Measurements from ENCODE around the gene AKAP11. TPM values are rescaled to one million over a fixed set of nuclear protein-coding genes. Genes with fewer than 3 reads are reported as not detected.

AKAP11 gene
- polyA plus RNA-seq, 2 donors: 3.4 to 4.5 TPM

DNA sequence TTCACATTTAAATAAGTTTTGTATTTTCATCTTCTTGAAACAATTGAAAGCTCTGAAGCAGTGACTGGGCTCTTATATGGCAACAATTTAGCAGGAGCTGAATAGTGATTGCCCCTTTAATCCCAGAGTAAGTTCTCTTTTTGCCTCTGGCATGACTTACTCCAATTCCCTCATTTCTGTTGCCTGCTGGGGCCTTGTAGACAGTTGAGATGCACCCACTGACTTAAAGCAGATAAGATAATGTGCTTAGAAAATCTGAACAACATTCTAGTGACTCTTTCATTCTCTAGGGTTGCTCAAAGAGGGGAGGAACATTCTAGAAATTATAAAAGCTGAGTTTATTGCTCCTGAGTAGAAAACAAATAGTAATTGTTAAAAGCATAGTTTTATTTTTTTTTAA is 52.8 kb downstream of the AKAP11 start:
- Histone ChIP-seq H3K4me3 (ENCODE audit: low read depth in 1 of 2, low read length in 2 of 2) (no peak overlapping the region), H3K36me3 (ENCODE audit: control insufficient read depth in 2 of 2, insufficient read depth in 2 of 2, low read length in 1 of 2) (no peaks in the 10 kb centered on the region)

DNA sequence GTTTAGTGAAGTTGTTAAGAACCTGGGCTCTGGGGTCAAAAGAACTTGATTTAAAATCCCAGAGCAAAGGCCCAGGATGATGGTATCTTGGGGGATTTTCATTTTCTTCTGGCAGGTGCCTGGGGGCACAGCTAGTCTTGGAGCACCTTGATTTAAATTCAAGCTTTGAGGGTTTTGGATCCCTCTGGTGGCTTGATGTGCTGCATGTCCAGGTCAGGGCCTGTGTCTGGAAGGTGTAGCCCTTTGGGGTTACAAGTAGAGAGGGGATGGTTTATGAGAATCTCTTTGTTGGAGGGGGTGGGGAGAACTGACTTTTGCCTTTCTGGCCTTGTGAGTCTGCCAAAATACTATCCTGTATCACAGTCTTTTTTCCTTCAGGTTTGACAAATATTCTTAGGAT is 55.8 kb downstream of the AKAP11 start:
- no peaks in the 10 kb centered on the region for H3K4me1 ChIP-seq (ENCODE audit: control insufficient read depth in 2 of 2, insufficient read depth in 2 of 2, low read length in 1 of 2)
- no peak overlapping the region for H3K27ac ChIP-seq (ENCODE audit: low read depth in 2 of 2, low read length in 1 of 2)
- no peaks in the 10 kb centered on the region for H3K36me3 ChIP-seq (ENCODE audit: control insufficient read depth in 2 of 2, insufficient read depth in 2 of 2, low read length in 1 of 2)
- no peaks in the 10 kb centered on the region for H3K27me3 ChIP-seq (ENCODE audit: control insufficient read depth in 1 of 2, insufficient read depth in 2 of 2, low read length in 2 of 2)
- H3K9me3 ChIP-seq (ENCODE audit: control insufficient read depth in 2 of 2, insufficient read depth in 1 of 2, low read depth in 1 of 2, low read length in 1 of 2): no peaks in the 10 kb centered on the region
- no peak overlapping the region for H3K4me3 ChIP-seq (ENCODE audit: low read depth in 1 of 2, low read length in 2 of 2)

More for the DNA sequence above, 52.8 kb downstream of the AKAP11 start:
- Histone ChIP-seq H3K4me1 (ENCODE audit: control insufficient read depth in 2 of 2, insufficient read depth in 2 of 2, low read length in 1 of 2) (no peaks in the 10 kb centered on the region), H3K27ac (ENCODE audit: low read depth in 2 of 2, low read length in 1 of 2) (no peak overlapping the region), H3K27me3 (ENCODE audit: control insufficient read depth in 1 of 2, insufficient read depth in 2 of 2, low read length in 2 of 2) (no peaks in the 10 kb centered on the region), H3K9me3 (ENCODE audit: control insufficient read depth in 2 of 2, insufficient read depth in 1 of 2, low read depth in 1 of 2, low read length in 1 of 2) (no peaks in the 10 kb centered on the region)

DNA sequence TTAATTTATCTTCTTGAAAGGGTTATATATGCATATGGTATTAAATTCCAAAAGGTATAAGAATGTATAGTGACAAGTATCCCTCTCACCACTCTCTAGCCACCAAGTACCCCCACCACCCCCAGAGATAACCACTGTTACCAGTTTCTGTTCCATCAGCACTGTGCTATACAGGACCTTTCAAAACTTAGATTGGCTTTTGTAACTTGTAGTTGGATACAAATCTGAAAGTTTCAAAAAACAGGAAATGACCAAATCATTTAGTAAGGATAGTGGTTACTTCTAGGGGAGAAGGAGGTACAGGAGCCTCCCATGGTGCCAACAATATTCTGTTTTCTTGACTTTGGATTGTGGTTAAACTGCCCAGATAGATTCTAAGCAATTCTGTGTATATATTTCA is 56.7 kb downstream of the AKAP11 start:
- H3K27ac ChIP-seq (ENCODE audit: low read depth in 2 of 2, low read length in 1 of 2): no peak overlapping the region
- no peaks in the 10 kb centered on the region for H3K4me1 ChIP-seq (ENCODE audit: control insufficient read depth in 2 of 2, insufficient read depth in 2 of 2, low read length in 1 of 2)
- H3K27me3 ChIP-seq (ENCODE audit: control insufficient read depth in 1 of 2, insufficient read depth in 2 of 2, low read length in 2 of 2): peaks cover 0 to 2% of the 10 kb centered on the region in 2 donors
- no peaks in the 10 kb centered on the region for H3K36me3 ChIP-seq (ENCODE audit: control insufficient read depth in 2 of 2, insufficient read depth in 2 of 2, low read length in 1 of 2)
- no peaks in the 10 kb centered on the region for H3K9me3 ChIP-seq (ENCODE audit: control insufficient read depth in 2 of 2, insufficient read depth in 1 of 2, low read depth in 1 of 2, low read length in 1 of 2)
- H3K4me3 ChIP-seq (ENCODE audit: low read depth in 1 of 2, low read length in 2 of 2): no peak overlapping the region

DNA sequence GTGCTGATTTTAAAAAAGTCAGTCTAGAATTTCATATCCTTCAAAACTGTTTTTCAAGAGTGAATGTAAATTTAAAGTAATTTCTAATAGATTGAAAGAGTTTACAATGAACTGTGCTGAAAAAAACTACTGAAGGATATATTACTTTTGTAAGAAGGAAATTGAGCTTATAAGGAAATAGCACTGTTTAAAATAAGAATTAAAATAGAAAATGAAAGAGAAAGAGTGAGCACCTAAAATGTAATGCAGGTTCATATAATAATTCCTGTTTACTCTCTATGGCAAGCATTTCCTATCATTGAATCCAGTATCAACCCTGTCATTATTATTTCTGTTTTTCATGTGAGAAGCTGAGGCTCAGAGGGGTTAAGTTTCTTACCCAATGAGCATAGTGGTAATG is 57.3 kb downstream of the AKAP11 start:
- H3K36me3 ChIP-seq (ENCODE audit: control insufficient read depth in 2 of 2, insufficient read depth in 2 of 2, low read length in 1 of 2): no peaks in the 10 kb centered on the region
- no peaks in the 10 kb centered on the region for H3K4me1 ChIP-seq (ENCODE audit: control insufficient read depth in 2 of 2, insufficient read depth in 2 of 2, low read length in 1 of 2)
- H3K4me3 ChIP-seq (ENCODE audit: low read depth in 1 of 2, low read length in 2 of 2): no peak overlapping the region
- H3K27ac ChIP-seq (ENCODE audit: low read depth in 2 of 2, low read length in 1 of 2): no peak overlapping the region
- H3K27me3 ChIP-seq (ENCODE audit: control insufficient read depth in 1 of 2, insufficient read depth in 2 of 2, low read length in 2 of 2): peaks cover 0 to 4% of the 10 kb centered on the region in 2 donors
- H3K9me3 ChIP-seq (ENCODE audit: control insufficient read depth in 2 of 2, insufficient read depth in 1 of 2, low read depth in 1 of 2, low read length in 1 of 2): no peaks in the 10 kb centered on the region

DNA sequence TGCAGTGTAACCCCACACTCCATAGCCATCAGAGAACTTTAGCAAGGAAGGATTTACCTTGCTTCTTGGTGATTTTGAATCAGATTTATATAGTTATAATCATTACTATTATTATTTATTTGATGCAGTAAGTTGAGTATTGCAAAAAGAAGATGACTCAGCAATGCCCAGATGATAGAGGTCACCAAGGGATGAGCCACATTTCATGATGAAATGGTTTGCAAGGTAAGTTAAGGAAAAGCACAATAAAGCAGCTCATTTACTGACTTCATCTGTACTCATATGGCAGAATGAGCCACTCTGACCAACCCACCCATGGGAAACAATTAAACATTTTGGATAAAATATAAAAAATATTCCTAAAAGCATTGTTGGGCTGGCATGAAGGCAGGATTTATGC is 59.1 kb downstream of the AKAP11 start:
- Histone ChIP-seq H3K9me3 (ENCODE audit: control insufficient read depth in 2 of 2, insufficient read depth in 1 of 2, low read depth in 1 of 2, low read length in 1 of 2) (no peaks in the 10 kb centered on the region), H3K4me3 (ENCODE audit: low read depth in 1 of 2, low read length in 2 of 2) (no peak overlapping the region), H3K27ac (ENCODE audit: low read depth in 2 of 2, low read length in 1 of 2) (no peak overlapping the region), H3K36me3 (ENCODE audit: control insufficient read depth in 2 of 2, insufficient read depth in 2 of 2, low read length in 1 of 2) (no peaks in the 10 kb centered on the region), H3K4me1 (ENCODE audit: control insufficient read depth in 2 of 2, insufficient read depth in 2 of 2, low read length in 1 of 2) (no peaks in the 10 kb centered on the region), H3K27me3 (ENCODE audit: control insufficient read depth in 1 of 2, insufficient read depth in 2 of 2, low read length in 2 of 2) (peaks cover 0 to 4% of the 10 kb centered on the region in 2 donors)

DNA sequence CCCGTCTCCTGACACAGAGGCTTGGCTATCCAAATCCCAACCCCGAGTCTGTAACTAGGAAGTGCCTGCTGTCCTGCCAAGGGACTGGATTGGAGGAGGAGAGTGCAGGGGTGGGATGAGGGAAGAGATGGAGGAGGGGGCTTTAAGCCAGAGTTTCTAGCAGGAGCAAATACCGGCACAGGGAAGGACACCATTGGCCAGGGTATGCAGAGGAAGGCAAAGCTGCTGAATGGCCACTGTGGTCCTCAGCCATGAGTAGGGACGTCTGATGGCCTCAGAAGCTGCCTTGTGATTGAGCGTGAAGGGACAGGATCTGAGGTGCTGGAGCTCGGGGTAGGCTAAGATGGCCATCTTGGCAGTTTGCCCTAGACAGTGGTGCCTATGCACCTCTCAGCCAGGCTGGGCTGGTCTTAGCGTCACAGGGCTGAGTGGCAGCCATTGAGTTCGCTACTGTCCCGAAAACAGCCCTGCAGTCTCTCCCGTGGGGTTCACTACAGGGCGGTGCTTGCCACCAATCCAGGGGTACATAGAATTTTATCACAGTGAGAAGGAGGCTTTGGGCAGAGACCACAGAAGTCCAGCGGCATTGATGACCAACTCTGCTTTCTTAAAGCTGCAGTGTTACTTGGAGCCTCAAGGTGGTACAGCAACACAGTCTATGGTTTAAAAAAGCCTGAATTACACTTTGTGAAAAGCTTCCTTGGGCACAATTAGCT is 61.8 kb downstream of the AKAP11 start:
- Histone ChIP-seq H3K27me3 (ENCODE audit: control insufficient read depth in 1 of 2, insufficient read depth in 2 of 2, low read length in 2 of 2) (peaks cover 0 to 4% of the 10 kb centered on the region in 2 donors), H3K27ac (ENCODE audit: low read depth in 2 of 2, low read length in 1 of 2) (no peak overlapping the region), H3K9me3 (ENCODE audit: control insufficient read depth in 2 of 2, insufficient read depth in 1 of 2, low read depth in 1 of 2, low read length in 1 of 2) (no peaks in the 10 kb centered on the region), H3K4me1 (ENCODE audit: control insufficient read depth in 2 of 2, insufficient read depth in 2 of 2, low read length in 1 of 2) (no peaks in the 10 kb centered on the region), H3K4me3 (ENCODE audit: low read depth in 1 of 2, low read length in 2 of 2) (no peak overlapping the region), H3K36me3 (ENCODE audit: control insufficient read depth in 2 of 2, insufficient read depth in 2 of 2, low read length in 1 of 2) (no peaks in the 10 kb centered on the region)
- WGBS, 2 donors: 72 to 76% methylated on average over 12 of the region's 12 CpGs

DNA sequence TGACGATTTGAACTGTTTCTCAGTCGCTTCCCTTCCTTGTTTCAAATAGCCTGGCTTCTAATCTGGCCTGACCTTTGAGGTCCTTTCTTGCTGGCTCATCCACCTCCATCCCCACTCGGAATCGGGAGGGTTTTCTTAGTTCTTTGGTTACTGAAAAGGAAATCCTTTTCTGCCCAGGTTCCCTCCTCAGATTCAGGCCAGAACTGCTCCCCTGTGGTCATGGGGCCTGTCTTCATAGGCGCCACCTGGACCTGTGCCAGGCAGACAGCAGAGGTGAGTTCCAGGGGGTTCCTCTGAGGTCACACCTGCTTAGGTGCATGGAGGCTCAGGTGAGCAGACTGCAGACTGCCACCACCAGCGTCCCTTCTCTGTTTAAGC is 62.4 kb downstream of the AKAP11 start:
- Histone ChIP-seq H3K27me3 (ENCODE audit: control insufficient read depth in 1 of 2, insufficient read depth in 2 of 2, low read length in 2 of 2) (peaks cover 4% of the 10 kb centered on the region in 2 donors), H3K4me3 (ENCODE audit: low read depth in 1 of 2, low read length in 2 of 2) (no peak overlapping the region)
- 57 to 63% methylated on average over 6 of the region's 6 CpGs for WGBS, 2 donors

DNA sequence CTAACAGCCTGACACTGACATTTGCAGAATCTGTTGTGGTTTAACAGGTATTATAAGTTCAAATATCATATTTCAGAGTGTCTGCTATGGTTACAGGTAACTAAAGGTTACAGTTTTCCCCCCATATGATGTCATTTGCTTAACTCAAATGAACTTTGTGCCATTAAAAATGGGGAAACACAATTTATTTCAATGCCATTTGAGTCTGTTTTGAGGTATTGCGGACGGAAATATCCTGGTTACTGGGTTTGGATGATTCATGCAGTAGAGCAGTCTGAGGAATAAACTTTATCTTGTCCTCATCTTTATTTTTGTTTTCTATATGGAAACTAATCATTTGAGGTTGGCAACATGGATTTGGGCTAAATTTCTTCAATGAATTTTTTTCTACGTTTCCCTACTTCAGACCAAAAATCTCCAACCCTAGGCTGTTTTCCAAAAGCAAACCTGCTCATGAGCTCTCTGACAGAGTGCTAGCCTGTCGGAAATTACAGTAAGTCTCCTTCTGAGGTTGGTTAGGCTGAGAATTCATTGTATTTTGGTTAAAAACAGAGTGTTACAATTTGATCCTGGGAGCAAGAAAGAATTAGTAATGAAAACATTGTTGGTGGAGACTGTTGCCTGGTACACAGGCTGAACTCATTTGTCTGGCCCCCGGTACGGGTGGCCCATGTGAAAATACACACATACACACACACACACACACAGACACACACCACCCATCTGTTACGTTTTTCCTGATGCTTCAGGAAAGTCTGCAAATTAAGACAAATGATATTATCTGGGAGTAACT is 66.1 kb downstream of the AKAP11 start:
- no peaks in the 10 kb centered on the region for H3K9me3 ChIP-seq (ENCODE audit: control insufficient read depth in 2 of 2, insufficient read depth in 1 of 2, low read depth in 1 of 2, low read length in 1 of 2)
- no peaks in the 10 kb centered on the region for H3K4me1 ChIP-seq (ENCODE audit: control insufficient read depth in 2 of 2, insufficient read depth in 2 of 2, low read length in 1 of 2)
- H3K36me3 ChIP-seq (ENCODE audit: control insufficient read depth in 2 of 2, insufficient read depth in 2 of 2, low read length in 1 of 2): no peaks in the 10 kb centered on the region
- WGBS, 2 donors: 75 to 81% methylated on average over 7 of the region's 7 CpGs
- H3K4me3 ChIP-seq (ENCODE audit: low read depth in 1 of 2, low read length in 2 of 2): no peak overlapping the region
- no peak overlapping the region for H3K27ac ChIP-seq (ENCODE audit: low read depth in 2 of 2, low read length in 1 of 2)
- H3K27me3 ChIP-seq (ENCODE audit: control insufficient read depth in 1 of 2, insufficient read depth in 2 of 2, low read length in 2 of 2): peaks cover 4% of the 10 kb centered on the region in 2 donors

More for the DNA sequence above, 62.4 kb downstream of the AKAP11 start:
- no peaks in the 10 kb centered on the region for H3K36me3 ChIP-seq (ENCODE audit: control insufficient read depth in 2 of 2, insufficient read depth in 2 of 2, low read length in 1 of 2)
- H3K4me1 ChIP-seq (ENCODE audit: control insufficient read depth in 2 of 2, insufficient read depth in 2 of 2, low read length in 1 of 2): no peaks in the 10 kb centered on the region
- no peaks in the 10 kb centered on the region for H3K9me3 ChIP-seq (ENCODE audit: control insufficient read depth in 2 of 2, insufficient read depth in 1 of 2, low read depth in 1 of 2, low read length in 1 of 2)
- no peak overlapping the region for H3K27ac ChIP-seq (ENCODE audit: low read depth in 2 of 2, low read length in 1 of 2)

DNA sequence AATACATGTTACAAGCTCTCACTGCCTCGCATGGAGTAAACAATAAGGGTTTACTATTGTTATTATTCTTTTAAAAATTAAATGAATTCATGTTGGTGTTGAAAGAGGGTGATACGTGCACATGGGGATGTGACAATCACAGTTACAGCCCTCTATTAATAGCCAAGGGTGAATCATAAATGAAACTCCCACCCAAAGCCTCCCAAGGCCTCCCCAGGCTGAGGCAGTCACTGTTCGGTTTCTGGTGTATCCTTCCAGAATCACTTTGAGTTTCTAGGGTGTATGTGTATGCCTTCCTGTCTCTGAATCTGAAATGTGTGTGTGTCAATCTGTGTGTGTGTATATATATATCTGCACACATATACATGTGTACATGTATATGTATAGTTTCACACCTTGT is 73.4 kb downstream of the AKAP11 start:
- 77 to 85% methylated on average over 3 of the region's 3 CpGs for WGBS, 2 donors
- Histone ChIP-seq H3K4me3 (ENCODE audit: low read depth in 1 of 2, low read length in 2 of 2) (no peak overlapping the region), H3K4me1 (ENCODE audit: control insufficient read depth in 2 of 2, insufficient read depth in 2 of 2, low read length in 1 of 2) (no peaks in the 10 kb centered on the region), H3K27ac (ENCODE audit: low read depth in 2 of 2, low read length in 1 of 2) (no peak overlapping the region), H3K9me3 (ENCODE audit: control insufficient read depth in 2 of 2, insufficient read depth in 1 of 2, low read depth in 1 of 2, low read length in 1 of 2) (no peaks in the 10 kb centered on the region), H3K27me3 (ENCODE audit: control insufficient read depth in 1 of 2, insufficient read depth in 2 of 2, low read length in 2 of 2) (no peaks in the 10 kb centered on the region), H3K36me3 (ENCODE audit: control insufficient read depth in 2 of 2, insufficient read depth in 2 of 2, low read length in 1 of 2) (no peaks in the 10 kb centered on the region)

DNA sequence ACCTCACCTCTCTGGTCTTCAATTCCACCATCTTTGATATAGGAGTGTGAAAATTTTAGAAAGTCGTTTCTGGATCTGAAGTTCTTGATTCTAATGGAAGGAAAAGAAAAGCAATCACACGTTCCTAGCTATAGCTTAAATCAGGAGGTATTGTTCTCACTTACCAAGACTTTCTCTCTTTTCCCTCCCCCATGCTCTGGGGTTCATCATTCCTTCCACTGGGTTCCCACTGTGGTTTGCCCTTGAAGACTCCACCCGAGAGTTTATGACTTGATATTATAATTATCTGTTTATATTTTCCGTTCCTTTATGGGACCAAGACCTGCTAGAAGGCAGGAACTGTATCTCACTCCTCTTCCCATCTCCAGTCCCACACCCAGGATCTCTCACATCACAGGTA is 76.6 kb downstream of the AKAP11 start:
- 64 to 71% methylated on average over 4 of the region's 4 CpGs for WGBS, 2 donors
- Histone ChIP-seq H3K4me1 (ENCODE audit: control insufficient read depth in 2 of 2, insufficient read depth in 2 of 2, low read length in 1 of 2) (no peaks in the 10 kb centered on the region), H3K27ac (ENCODE audit: low read depth in 2 of 2, low read length in 1 of 2) (no peak overlapping the region), H3K4me3 (ENCODE audit: low read depth in 1 of 2, low read length in 2 of 2) (no peak overlapping the region), H3K36me3 (ENCODE audit: control insufficient read depth in 2 of 2, insufficient read depth in 2 of 2, low read length in 1 of 2) (no peaks in the 10 kb centered on the region), H3K9me3 (ENCODE audit: control insufficient read depth in 2 of 2, insufficient read depth in 1 of 2, low read depth in 1 of 2, low read length in 1 of 2) (no peaks in the 10 kb centered on the region), H3K27me3 (ENCODE audit: control insufficient read depth in 1 of 2, insufficient read depth in 2 of 2, low read length in 2 of 2) (no peaks in the 10 kb centered on the region)
